ENCODE measurements around the gene ARHGEF4. TPM values are rescaled to one million over a fixed set of nuclear protein-coding genes. Genes with fewer than 3 reads are reported as not detected.

Gene ARHGEF4
- total RNA-seq, 1 donor from 2014 or later = 2.6 TPM

DNA sequence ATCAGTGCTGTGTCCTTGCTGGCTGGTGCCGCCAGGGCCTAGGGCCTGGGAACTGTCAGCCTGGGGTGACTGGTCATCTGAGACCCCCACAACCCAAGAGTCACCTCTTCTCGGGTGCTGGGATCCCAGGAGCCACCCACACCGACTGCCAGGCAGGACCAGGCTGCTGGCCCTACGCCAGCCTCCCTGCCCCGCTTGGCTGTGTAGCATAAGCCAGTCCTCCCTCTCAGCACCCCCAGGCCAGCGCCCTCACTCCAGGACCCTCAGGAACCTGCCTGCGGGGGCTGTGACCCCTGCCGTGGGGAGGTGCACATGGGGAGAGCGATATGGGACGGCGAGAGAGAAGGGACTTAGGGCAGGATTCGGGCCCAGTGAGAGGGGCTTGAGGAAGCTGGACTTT lies 9.5 kb downstream of the ARHGEF4 start:
- Mint-ChIP-seq H3K27ac (ENCODE audit: unreplicated experiment) (no peak overlapping the region), H3K27me3 (ENCODE audit: unreplicated experiment) (no peaks in the 10 kb centered on the region), H3K9me3 (ENCODE audit: unreplicated experiment) (no peaks in the 10 kb centered on the region), H3K4me3 (ENCODE audit: unreplicated experiment) (no peak overlapping the region), H3K4me1 (ENCODE audit: unreplicated experiment) (no peaks in the 10 kb centered on the region), H3K36me3 (ENCODE audit: unreplicated experiment) (no peaks in the 10 kb centered on the region)
- TF ChIP-seq, protein P1, sequence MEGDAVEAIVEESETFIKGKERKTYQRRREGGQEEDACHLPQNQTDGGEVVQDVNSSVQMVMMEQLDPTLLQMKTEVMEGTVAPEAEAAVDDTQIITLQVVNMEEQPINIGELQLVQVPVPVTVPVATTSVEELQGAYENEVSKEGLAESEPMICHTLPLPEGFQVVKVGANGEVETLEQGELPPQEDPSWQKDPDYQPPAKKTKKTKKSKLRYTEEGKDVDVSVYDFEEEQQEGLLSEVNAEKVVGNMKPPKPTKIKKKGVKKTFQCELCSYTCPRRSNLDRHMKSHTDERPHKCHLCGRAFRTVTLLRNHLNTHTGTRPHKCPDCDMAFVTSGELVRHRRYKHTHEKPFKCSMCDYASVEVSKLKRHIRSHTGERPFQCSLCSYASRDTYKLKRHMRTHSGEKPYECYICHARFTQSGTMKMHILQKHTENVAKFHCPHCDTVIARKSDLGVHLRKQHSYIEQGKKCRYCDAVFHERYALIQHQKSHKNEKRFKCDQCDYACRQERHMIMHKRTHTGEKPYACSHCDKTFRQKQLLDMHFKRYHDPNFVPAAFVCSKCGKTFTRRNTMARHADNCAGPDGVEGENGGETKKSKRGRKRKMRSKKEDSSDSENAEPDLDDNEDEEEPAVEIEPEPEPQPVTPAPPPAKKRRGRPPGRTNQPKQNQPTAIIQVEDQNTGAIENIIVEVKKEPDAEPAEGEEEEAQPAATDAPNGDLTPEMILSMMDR (IDR thresholded peaks at IDR 0.05) = no peak
- no peak for DNase-seq (ENCODE audit: extremely low spot score, unreplicated experiment)

DNA sequence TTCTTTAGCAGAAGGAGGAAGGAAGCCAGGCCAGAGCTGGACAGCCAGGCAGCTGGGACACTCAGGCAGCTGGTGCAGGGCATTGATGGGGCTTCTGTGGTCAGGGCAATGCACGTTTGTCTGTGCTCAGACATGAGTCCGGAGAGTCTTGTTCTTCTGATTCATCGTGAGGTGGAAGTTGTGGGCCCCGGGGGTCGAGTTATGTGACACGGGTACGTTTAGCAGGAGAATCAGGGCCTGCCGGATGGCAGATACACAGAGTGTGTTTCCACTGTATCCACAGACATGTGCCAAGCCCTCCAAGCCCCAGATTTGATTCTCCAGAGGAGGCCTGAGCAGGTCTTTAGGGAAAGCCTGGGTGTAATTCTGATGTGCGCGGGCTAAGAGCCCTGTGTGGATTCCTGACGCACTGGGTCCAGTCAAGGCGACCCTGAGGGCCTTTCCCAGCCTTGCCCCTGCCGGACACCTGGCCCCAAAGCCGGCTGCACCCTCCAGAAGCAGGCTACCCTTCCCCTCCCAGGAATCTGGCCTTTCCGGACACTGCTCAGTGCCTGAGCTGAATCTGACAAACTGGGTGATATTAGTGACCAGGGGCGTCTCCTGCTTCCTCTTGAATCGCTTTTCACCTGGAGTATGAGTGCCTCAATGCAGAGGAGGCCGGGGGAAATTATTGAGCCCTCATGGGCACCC lies 10.1 kb downstream of the ARHGEF4 start:
- no peaks in the 10 kb centered on the region for H3K4me1 Mint-ChIP-seq (ENCODE audit: unreplicated experiment)
- DNase-seq (ENCODE audit: extremely low spot score, unreplicated experiment) = no peak
- no peak overlapping the region for H3K27ac Mint-ChIP-seq (ENCODE audit: unreplicated experiment)
- H3K9me3 Mint-ChIP-seq (ENCODE audit: unreplicated experiment) = no peaks in the 10 kb centered on the region
- TF ChIP-seq, protein P1 (IDR thresholded peaks at IDR 0.05) = no peak
- H3K27me3 Mint-ChIP-seq (ENCODE audit: unreplicated experiment) = no peaks in the 10 kb centered on the region
- H3K4me3 Mint-ChIP-seq (ENCODE audit: unreplicated experiment) = no peak overlapping the region
- H3K36me3 Mint-ChIP-seq (ENCODE audit: unreplicated experiment) = no peaks in the 10 kb centered on the region

DNA sequence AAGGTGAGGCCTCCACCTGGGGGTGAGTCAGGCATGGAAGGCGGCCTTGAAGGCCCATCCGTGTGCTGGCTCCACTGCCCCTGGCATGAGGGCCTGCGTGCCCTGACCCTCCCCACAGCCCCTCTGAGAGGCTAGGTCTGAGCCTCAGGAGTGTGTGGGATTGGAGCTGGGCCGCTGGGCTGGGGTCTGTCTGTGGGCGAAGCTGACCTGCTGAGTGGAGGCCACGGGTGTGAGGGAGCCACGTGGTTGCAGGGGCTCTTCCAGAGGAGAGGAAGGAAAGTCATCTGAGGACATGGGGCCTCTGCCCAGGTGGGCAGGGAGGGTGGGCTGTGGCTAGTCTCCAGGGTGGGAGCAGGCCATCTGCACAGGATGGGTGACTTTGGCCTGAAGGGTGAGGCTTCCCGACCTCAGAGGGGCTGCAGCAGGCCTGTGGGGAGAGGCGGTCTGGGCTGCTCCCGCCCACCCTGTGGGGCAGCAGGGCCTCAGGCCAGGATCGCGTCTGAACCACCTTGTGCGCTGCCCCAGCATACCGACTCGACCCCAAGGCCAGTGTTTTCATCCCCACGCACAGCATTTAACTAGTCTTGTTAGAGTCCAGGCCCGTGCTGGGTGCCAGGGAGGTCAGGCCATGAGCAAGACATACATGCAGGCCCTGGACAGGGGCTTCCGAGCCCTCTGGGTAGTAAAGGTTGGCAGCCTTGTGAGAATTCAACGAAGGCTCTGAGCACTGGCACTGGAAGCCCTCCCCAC lies 11.2 kb downstream of the ARHGEF4 start:
- Mint-ChIP-seq H3K27ac (ENCODE audit: unreplicated experiment) (no peak overlapping the region), H3K4me3 (ENCODE audit: unreplicated experiment) (no peak overlapping the region), H3K36me3 (ENCODE audit: unreplicated experiment) (no peaks in the 10 kb centered on the region), H3K4me1 (ENCODE audit: unreplicated experiment) (no peaks in the 10 kb centered on the region), H3K9me3 (ENCODE audit: unreplicated experiment) (no peaks in the 10 kb centered on the region), H3K27me3 (ENCODE audit: unreplicated experiment) (no peaks in the 10 kb centered on the region)
- TF ChIP-seq, protein P1 (IDR thresholded peaks at IDR 0.05) = no peak
- DNase-seq (ENCODE audit: extremely low spot score, unreplicated experiment) = no peak

DNA sequence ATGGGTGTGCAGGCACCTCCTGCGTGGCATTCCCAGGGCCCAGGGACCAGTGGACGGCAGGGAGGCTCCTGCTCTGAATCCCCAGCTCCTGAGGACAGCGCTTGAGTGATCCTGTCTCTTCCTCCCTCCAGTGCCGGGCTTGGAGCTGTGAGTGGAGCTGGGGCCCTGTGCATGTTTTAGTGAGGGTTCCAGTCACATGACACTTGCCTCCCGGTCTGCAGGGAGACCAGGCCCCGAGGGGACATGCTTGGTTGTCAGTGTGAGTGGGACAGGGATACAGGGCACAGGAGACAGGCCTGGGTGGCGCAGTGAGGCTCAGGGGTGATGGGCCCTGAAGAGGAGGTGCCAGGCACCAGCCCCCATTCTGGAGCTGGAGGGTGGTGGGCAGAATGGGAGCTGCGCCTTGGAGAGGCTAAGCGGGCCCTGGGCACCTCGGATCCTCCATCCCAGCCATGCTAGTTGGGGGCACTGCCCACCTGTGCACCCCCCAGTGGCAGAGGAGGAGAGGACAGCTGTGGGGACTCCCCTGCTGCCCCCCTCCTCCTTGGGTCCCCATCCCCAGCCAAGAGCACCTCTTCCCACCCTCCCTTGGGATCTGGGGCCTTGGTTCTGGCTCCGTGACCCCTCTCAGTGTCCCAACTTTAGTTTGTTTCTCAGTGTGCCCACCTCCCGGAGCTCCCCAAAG lies 12.0 kb downstream of the ARHGEF4 start:
- H3K4me1 Mint-ChIP-seq (ENCODE audit: unreplicated experiment) = no peaks in the 10 kb centered on the region
- H3K36me3 Mint-ChIP-seq (ENCODE audit: unreplicated experiment) = no peaks in the 10 kb centered on the region
- H3K27ac Mint-ChIP-seq (ENCODE audit: unreplicated experiment) = no peak overlapping the region
- DNase-seq (ENCODE audit: extremely low spot score, unreplicated experiment) = no peak
- TF ChIP-seq, protein P1 (IDR thresholded peaks at IDR 0.05) = no peak
- H3K27me3 Mint-ChIP-seq (ENCODE audit: unreplicated experiment) = no peaks in the 10 kb centered on the region
- no peak overlapping the region for H3K4me3 Mint-ChIP-seq (ENCODE audit: unreplicated experiment)
- H3K9me3 Mint-ChIP-seq (ENCODE audit: unreplicated experiment) = no peaks in the 10 kb centered on the region

All from osteocyte (in vitro differentiated cells).